Mesenchymal stem cell (in vitro differentiated cells and primary cell): ENCODE data around the gene PAPOLG.

ENCODE experiments used
- DNase-seq: peaks from one replicate; pipeline ENCODE4 v3.0.0-alpha.2; 2013
- H2AFZ ChIP-seq: one replicate; pipeline ENCODE4 v1.6.1; 2013; ENCODE audit warnings: low read depth, mild to moderate bottlenecking, control low read depth, inconsistent platforms, low read length, moderate library complexity
- H2AK5ac ChIP-seq: 2 replicates; pipeline ENCODE4 v1.6.1; 2013; ENCODE audit warnings: low read length, moderate library complexity, mild to moderate bottlenecking, inconsistent platforms; ENCODE audit not compliant: severe bottlenecking
- H2BK120ac ChIP-seq: one replicate; pipeline ENCODE4 v1.6.1; 2013; ENCODE audit warnings: low read depth, mild to moderate bottlenecking, inconsistent platforms, low read length, moderate library complexity
- H2BK12ac ChIP-seq, 2 experiments: one replicate each; pipeline ENCODE4 v1.6.1; 2013; ENCODE audit warnings: inconsistent platforms in 2 of 2, low read length in 2 of 2, mild to moderate bottlenecking in 2 of 2, moderate library complexity in 2 of 2, control low read depth in 1 of 2
- H2BK15ac ChIP-seq: one replicate; pipeline ENCODE4 v1.6.1; 2013; ENCODE audit warnings: mild to moderate bottlenecking, low read depth, inconsistent platforms; ENCODE audit not compliant: poor library complexity, severe bottlenecking
- H2BK5ac ChIP-seq: 2 replicates; pipeline ENCODE4 v1.6.1; 2013; ENCODE audit warnings: low read depth, mild to moderate bottlenecking, low read length, control low read depth, inconsistent platforms; ENCODE audit not compliant: poor library complexity, severe bottlenecking
- H3K14ac ChIP-seq, 2 experiments: one replicate each; pipeline ENCODE4 v1.6.1; 2013; ENCODE audit warnings: inconsistent platforms in 2 of 2, low read length in 2 of 2, control low read depth in 1 of 2, mild to moderate bottlenecking in 1 of 2, moderate library complexity in 1 of 2
- H3K18ac ChIP-seq, 2 experiments: one replicate each; pipeline ENCODE4 v1.6.1; 2013; ENCODE audit warnings: inconsistent platforms in 2 of 2, low read length in 2 of 2, control low read depth in 1 of 2, low read depth in 1 of 2, mild to moderate bottlenecking in 1 of 2
- H3K23ac ChIP-seq, 2 experiments: one replicate each; pipeline ENCODE4 v1.6.1; 2013; ENCODE audit warnings: inconsistent platforms in 2 of 2, low read length in 2 of 2, mild to moderate bottlenecking in 2 of 2, moderate library complexity in 2 of 2, control low read depth in 1 of 2
- H3K27ac ChIP-seq: 2 replicates; pipeline ENCODE4 v1.5.1; 2013; ENCODE audit warnings: mild to moderate bottlenecking, moderate library complexity, low read length, control low read depth, inconsistent platforms; ENCODE audit not compliant: poor library complexity, severe bottlenecking
- H3K27me3 ChIP-seq, 2 experiments: 2 replicates each; pipeline versions ENCODE4 v1.6.1 to v1.7.0; 2013; ENCODE audit warnings: low read length in 2 of 2, mild to moderate bottlenecking in 2 of 2, moderate library complexity in 2 of 2, control low read depth in 1 of 2, inconsistent platforms in 1 of 2; ENCODE audit not compliant: control insufficient read depth in 1 of 2, insufficient read depth in 1 of 2
- H3K36me3 ChIP-seq, 2 experiments: 2 replicates each; pipeline versions ENCODE4 v1.6.1 to v1.7.0; 2013; ENCODE audit warnings: low read length in 2 of 2, control low read depth in 1 of 2, inconsistent platforms in 1 of 2, low read depth in 1 of 2, mild to moderate bottlenecking in 1 of 2; ENCODE audit not compliant: insufficient read depth in 2 of 2, control insufficient read depth in 1 of 2
- H3K4ac ChIP-seq, 2 experiments: one replicate each; pipeline ENCODE4 v1.6.1; 2013; ENCODE audit warnings: inconsistent platforms in 2 of 2, low read length in 2 of 2, mild to moderate bottlenecking in 2 of 2, moderate library complexity in 2 of 2, control low read depth in 1 of 2, low read depth in 1 of 2
- H3K4me1 ChIP-seq: 2 replicates; pipeline ENCODE4 v1.6.1; 2013; ENCODE audit warnings: low read depth, low read length, control low read depth; ENCODE audit not compliant: control insufficient read depth, insufficient read depth
- H3K4me2 ChIP-seq: 2 replicates; pipeline ENCODE4 v1.6.1; 2013; ENCODE audit warnings: low read length, mild to moderate bottlenecking, inconsistent platforms; ENCODE audit not compliant: poor library complexity, severe bottlenecking
- H3K4me3 ChIP-seq, 2 experiments: 2 replicates each; pipeline versions ENCODE4 v1.5.1 to v1.7.0; 2013; ENCODE audit warnings: low read length in 2 of 2, mild to moderate bottlenecking in 2 of 2, control low read depth in 1 of 2, low read depth in 1 of 2; ENCODE audit not compliant: insufficient read depth in 1 of 2
- H3K79me1 ChIP-seq: replicated peaks from 2 replicates; pipeline ENCODE4 v1.6.1; 2013; ENCODE audit warnings: mild to moderate bottlenecking, control low read depth, low read length, inconsistent platforms; ENCODE audit not compliant: poor library complexity, severe bottlenecking
- H3K9ac ChIP-seq: 2 replicates; pipeline ENCODE4 v1.7.0; 2013; ENCODE audit warnings: mild to moderate bottlenecking, low read length, moderate library complexity
- H3K9me3 ChIP-seq: 2 replicates; pipeline ENCODE4 v1.7.0; 2013; ENCODE audit warnings: mild to moderate bottlenecking, low read length; ENCODE audit not compliant: control insufficient read depth
- H4K8ac ChIP-seq: one replicate; pipeline ENCODE4 v1.6.1; 2013; ENCODE audit warnings: inconsistent platforms, mild to moderate bottlenecking, low read length, moderate library complexity
- H4K91ac ChIP-seq: one replicate; pipeline ENCODE4 v1.6.1; 2013; ENCODE audit warnings: mild to moderate bottlenecking, low read length, inconsistent platforms
- WGBS: methylation state at CpG from one replicate; pipeline ENCODE4 v1.1.7; 2013; ENCODE audit warnings: mixed read lengths; 5-methylcytosine and 5-hydroxymethylcytosine counted together

Gene PAPOLG

DNA sequence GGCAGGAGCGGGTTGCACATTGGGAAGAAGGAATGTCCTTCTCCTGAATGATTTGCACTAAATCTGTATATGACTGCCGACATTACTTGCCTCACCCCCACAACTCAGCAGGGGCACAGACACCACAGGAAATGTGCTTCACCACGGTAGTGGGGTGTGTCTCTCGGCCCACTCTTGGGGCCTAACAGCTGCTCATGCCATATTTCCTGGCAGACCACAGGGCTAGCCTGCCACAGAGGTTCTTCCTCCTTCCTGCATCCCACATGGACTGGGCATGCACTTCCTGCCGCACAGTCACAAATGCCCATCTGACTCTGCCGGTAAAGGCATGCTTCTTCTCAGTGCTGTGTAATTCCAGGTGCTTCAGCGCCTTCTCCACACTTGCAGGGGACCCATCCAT, 10.3 kb upstream of the PAPOLG start:
- no peak overlapping the region for H3K4me2 ChIP-seq
- no peak overlapping the region for H3K9ac ChIP-seq
- 84% methylated on average over 7 of the region's 7 CpGs for WGBS

DNA sequence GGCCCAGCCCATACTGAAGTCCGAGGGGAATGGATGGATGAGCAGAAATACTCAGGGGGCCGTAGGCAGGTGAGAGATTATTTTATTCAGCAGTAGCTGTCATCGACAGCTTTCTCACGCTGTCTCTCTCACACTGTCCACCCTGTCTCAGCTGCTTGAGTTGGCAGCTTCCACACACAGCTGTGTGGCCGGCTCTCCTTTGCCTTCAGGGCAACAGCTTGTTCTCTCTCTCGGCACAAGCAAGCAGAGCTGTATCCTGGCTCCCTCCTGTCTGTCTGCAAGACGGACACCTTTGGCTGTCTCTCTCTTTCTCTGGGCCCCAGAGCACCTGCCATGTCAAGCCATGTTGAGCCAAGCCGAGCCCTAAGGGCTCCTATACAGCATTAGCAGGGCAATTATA, 9.8 kb upstream of the PAPOLG start:
- no peaks in the 10 kb centered on the region for H3K9me3 ChIP-seq
- no peak overlapping the region for H3K4me3 ChIP-seq
- H3K23ac ChIP-seq = no peak overlapping the region
- no peak overlapping the region for H2BK12ac ChIP-seq
- H3K14ac ChIP-seq = no peak overlapping the region
- H3K18ac ChIP-seq = no peak overlapping the region
- H2AK5ac ChIP-seq = no peak overlapping the region
- H3K79me1 ChIP-seq = no peaks in the 10 kb centered on the region
- WGBS = 80% methylated on average over 7 of the region's 8 CpGs
- H3K4ac ChIP-seq = no peak overlapping the region
- no peak overlapping the region for H2BK120ac ChIP-seq
- H3K4me1 ChIP-seq = peaks cover 4% of the 10 kb centered on the region
- H4K8ac ChIP-seq = no peak overlapping the region
- H3K4me2 ChIP-seq = no peak overlapping the region
- no peak for DNase-seq
- H2BK5ac ChIP-seq = no peak overlapping the region
- no peaks in the 10 kb centered on the region for H3K36me3 ChIP-seq
- no peak overlapping the region for H3K27ac ChIP-seq
- no peak overlapping the region for H2BK15ac ChIP-seq
- no peak overlapping the region for H2AFZ ChIP-seq
- no peak overlapping the region for H3K9ac ChIP-seq
- H3K27me3 ChIP-seq = peaks cover 0 to 9% of the 10 kb centered on the region in 2 experiments
- H4K91ac ChIP-seq = no peak overlapping the region

More for the DNA sequence above, 10.3 kb upstream of the PAPOLG start:
- DNase-seq = no peak
- H3K18ac ChIP-seq = no peak overlapping the region
- H3K14ac ChIP-seq = peak overlapping the region in 1 of 2 experiments; percentile 28
- H3K79me1 ChIP-seq = no peaks in the 10 kb centered on the region
- no peak overlapping the region for H2BK15ac ChIP-seq
- H2BK120ac ChIP-seq = no peak overlapping the region
- no peak overlapping the region for H3K4me3 ChIP-seq
- H2BK12ac ChIP-seq = no peak overlapping the region
- no peak overlapping the region for H2BK5ac ChIP-seq
- no peak overlapping the region for H3K4ac ChIP-seq
- H3K4me1 ChIP-seq = peaks cover 4% of the 10 kb centered on the region
- H3K36me3 ChIP-seq = no peaks in the 10 kb centered on the region
- no peak overlapping the region for H3K27ac ChIP-seq
- H2AK5ac ChIP-seq = no peak overlapping the region
- H4K8ac ChIP-seq = no peak overlapping the region
- no peak overlapping the region for H4K91ac ChIP-seq
- no peak overlapping the region for H2AFZ ChIP-seq
- H3K23ac ChIP-seq = no peak overlapping the region
- peaks cover 0 to 9% of the 10 kb centered on the region in 2 experiments for H3K27me3 ChIP-seq
- no peaks in the 10 kb centered on the region for H3K9me3 ChIP-seq

DNA sequence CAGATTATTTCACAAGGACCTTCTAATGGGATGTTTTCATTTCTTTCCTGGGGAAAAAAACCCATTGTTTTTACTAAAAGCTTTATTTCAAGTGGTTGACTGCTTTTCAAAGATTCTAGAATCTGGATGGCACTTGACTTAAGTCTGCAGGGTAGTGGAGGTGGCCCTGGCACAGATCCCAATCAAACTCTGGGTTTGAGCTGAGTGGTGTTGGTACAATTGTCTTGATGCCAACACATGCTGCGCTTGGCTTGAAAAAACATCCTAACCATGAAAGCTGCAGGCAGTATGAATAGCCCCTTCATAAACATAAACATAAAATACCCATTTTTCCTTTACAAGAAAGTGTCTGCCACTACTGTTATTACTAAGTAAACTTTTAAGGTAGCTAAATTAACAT, 3.6 kb downstream of the PAPOLG start:
- Histone ChIP-seq H4K8ac (no peak overlapping the region), H3K4me2 (no peak overlapping the region), H4K91ac (no peak overlapping the region), H2BK5ac (no peak overlapping the region), H3K4ac (no peak overlapping the region), H3K9me3 (no peaks in the 10 kb centered on the region), H2BK15ac (no peak overlapping the region), H3K79me1 (peaks cover 14% of the 10 kb centered on the region), H3K4me1 (no peaks in the 10 kb centered on the region), H3K23ac (no peak overlapping the region), H3K36me3 (peaks cover 18 to 43% of the 10 kb centered on the region in 2 experiments), H2AK5ac (no peak overlapping the region), H3K27me3 (no peaks in the 10 kb centered on the region), H3K9ac (no peak overlapping the region), H2BK12ac (no peak overlapping the region), H3K27ac (no peak overlapping the region), H2AFZ (no peak overlapping the region), H3K4me3 (no peak overlapping the region), H3K14ac (no peak overlapping the region), H3K18ac (no peak overlapping the region), H2BK120ac (no peak overlapping the region)
- no peak for DNase-seq
- 100% methylated on average over 1 of the region's 1 CpG for WGBS

DNA sequence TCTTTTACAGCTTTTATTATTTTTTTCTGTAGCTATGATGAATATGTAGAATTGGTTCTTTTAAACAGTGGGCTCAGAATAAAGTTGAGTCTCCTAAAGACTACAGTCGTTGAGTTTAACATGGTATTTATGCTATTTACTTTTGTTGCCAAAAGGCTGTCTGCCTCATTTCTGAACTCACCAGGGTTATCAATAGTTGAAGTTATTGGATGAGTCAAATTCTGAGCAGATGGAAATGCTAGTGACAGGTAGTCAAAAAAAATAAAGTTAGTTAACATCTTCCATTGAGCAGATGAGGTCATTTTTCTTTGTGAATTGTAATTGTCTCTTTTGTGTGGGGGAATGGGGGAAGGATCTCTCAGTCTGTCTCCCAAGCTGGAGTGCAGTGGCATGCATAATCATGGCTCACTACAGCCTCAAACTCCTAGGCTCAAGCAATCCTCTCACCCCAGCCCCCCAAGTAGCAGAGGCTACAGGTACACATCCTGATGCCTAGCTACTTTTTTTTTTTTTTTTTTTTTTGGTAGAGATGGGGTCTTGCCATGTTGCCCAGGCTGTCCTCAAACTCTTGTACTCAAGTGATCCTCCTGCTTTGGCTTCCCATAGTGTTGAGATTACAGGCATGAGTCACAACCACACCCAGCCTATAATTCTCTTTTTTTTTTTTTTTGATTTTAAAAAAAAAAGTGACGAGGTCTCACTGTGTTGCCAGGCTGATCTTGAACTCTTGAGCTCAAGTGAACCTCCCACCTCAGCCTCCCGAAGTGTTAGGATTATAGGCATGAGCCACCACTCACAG, 8.9 kb downstream of the PAPOLG start:
- H3K18ac ChIP-seq = no peak overlapping the region
- no peak overlapping the region for H3K23ac ChIP-seq
- H2AFZ ChIP-seq = no peak overlapping the region
- no peak overlapping the region for H3K4me3 ChIP-seq
- H2BK120ac ChIP-seq = no peak overlapping the region
- H3K9ac ChIP-seq = no peak overlapping the region
- no peaks in the 10 kb centered on the region for H3K27me3 ChIP-seq
- H3K79me1 ChIP-seq = peaks cover 25% of the 10 kb centered on the region
- no peak overlapping the region for H2BK15ac ChIP-seq
- no peak overlapping the region for H2BK12ac ChIP-seq
- H2BK5ac ChIP-seq = no peak overlapping the region
- no peak overlapping the region for H4K91ac ChIP-seq
- no peaks in the 10 kb centered on the region for H3K9me3 ChIP-seq
- H3K36me3 ChIP-seq = peaks cover 24 to 91% of the 10 kb centered on the region in 2 experiments
- no peaks in the 10 kb centered on the region for H3K4me1 ChIP-seq
- no peak overlapping the region for H4K8ac ChIP-seq
- H2AK5ac ChIP-seq = no peak overlapping the region
- no peak overlapping the region for H3K14ac ChIP-seq
- no peak overlapping the region for H3K27ac ChIP-seq
- no peak overlapping the region for H3K4ac ChIP-seq
- DNase-seq = peak; percentile 5
- 97% methylated on average over 1 of the region's 3 CpGs for WGBS
- no peak overlapping the region for H3K4me2 ChIP-seq
